T-helper 1 cell treated with Interleukin-12 subunit alpha and Interleukin-12 subunit beta and Interleukin-4 antibody, amounts not matched to agents 30 ng/mL and 1 ng/mL, for 36 hours (primary cell): Measurements from ENCODE around the gene EFNA4. TPM values are rescaled to one million over a fixed set of nuclear protein-coding genes. Genes with fewer than 3 reads are reported as not detected.

ENCODE experiments used
- intact Hi-C: fragments of 100-400 bp; cut with micrococcal nuclease; formaldehyde crosslinking; loops from one replicate; pipeline ENCODE4 v1.15.1; 2024
- total RNA-seq: library from RNA; stranded (reverse); gene quantifications from 2 replicates; pipeline ENCODE4 v1.2.3, GENCODE V29; 2022

The EFNA4 gene
- total RNA-seq = 5.9 and 6.6 TPM in 2 replicates

GRCh38 chr1:155063550-155064110 is at the start of gene EFNA4:
Gene EFNA4, plus strand, starts transcription at chr1:155063740. Its CDS starts 84 bp downstream, at chr1:155063824.
- intact Hi-C loops = loop anchor here (1.0 to 5.0 kb wide), 11 partner anchors 8 to 456 kb away; partner anchors contain the start of genes ADAR, CKS1B, DPM3 and FLAD1

GRCh38 chr1:155014709-155015508 is 48.6 kb upstream of the EFNA4 start:
- intact Hi-C loops = no loop called here

- intact Hi-C loops = loop anchor here (2.0 kb wide), 1 partner anchor 457 kb away; the partner anchor contains the start of gene UBE2Q1
Measured at GRCh38 chr1:155015527-155016230, 47.9 kb upstream of the EFNA4 start.

GRCh38 chr1:155016231-155016831 is 47.2 kb upstream of the EFNA4 start:
- intact Hi-C loops = loop anchor here (2.0 kb wide), 1 partner anchor 458 kb away; the partner anchor contains the start of gene UBE2Q1

GRCh38 chr1:155017041-155017945 is 46.2 kb upstream of the EFNA4 start:
- intact Hi-C loops = loop anchor here (1.0 to 2.0 kb wide), 6 partner anchors 11 to 458 kb away; partner anchors contain the start of genes CKS1B, FLAD1 and UBE2Q1

GRCh38 chr1:155017946-155018316 is 45.6 kb upstream of the EFNA4 start:
- intact Hi-C loops = loop anchor here (1.0 to 2.0 kb wide), 6 partner anchors 12 to 459 kb away; partner anchors contain the start of genes CKS1B, FLAD1 and UBE2Q1

GRCh38 chr1:155018617-155019348 is 44.8 kb upstream of the EFNA4 start:
- intact Hi-C loops = no loop called here

GRCh38 chr1:155019377-155020245 is 43.9 kb upstream of the EFNA4 start:
- intact Hi-C loops = no loop called here

GRCh38 chr1:155022136-155022926 is 41.2 kb upstream of the EFNA4 start:
- intact Hi-C loops = no loop called here

GRCh38 chr1:155022927-155023236 is 40.7 kb upstream of the EFNA4 start:
- intact Hi-C loops = no loop called here

- intact Hi-C loops = no loop called here
Measured at GRCh38 chr1:155023627-155024026, 39.9 kb upstream of the EFNA4 start.

- intact Hi-C loops = no loop called here
Measured at GRCh38 chr1:155024315-155024714, 39.2 kb upstream of the EFNA4 start.

GRCh38 chr1:155026154-155026553 is 37.4 kb upstream of the EFNA4 start:
- intact Hi-C loops = no loop called here

- intact Hi-C loops = no loop called here
Measured at GRCh38 chr1:155026588-155026987, 37.0 kb upstream of the EFNA4 start.

GRCh38 chr1:155029513-155030242 is 33.9 kb upstream of the EFNA4 start:
- intact Hi-C loops = no loop called here

GRCh38 chr1:155030243-155030795 is 33.2 kb upstream of the EFNA4 start:
- intact Hi-C loops = no loop called here

GRCh38 chr1:155030899-155031298 is 32.6 kb upstream of the EFNA4 start:
- intact Hi-C loops = no loop called here
